Glomerular endothelial cell (primary cell): ENCODE results near the gene FAM236D. TPM values are rescaled to one million over a fixed set of nuclear protein-coding genes. Genes with fewer than 3 reads are reported as not detected.
"Not testable (repeated sequence)": the region's sequence is repeated elsewhere in the genome, so short reads cannot be mapped to it uniquely, and the experiment has no call there.

Source experiments
- DNase-seq: peaks from one replicate; pipeline ENCODE4 v3.0.0-alpha.2; 2011; ENCODE audit warnings: low read depth, low spot score; ENCODE audit errors: extremely low read depth
- total RNA-seq: library from RNA; depleted of rRNA; stranded (reverse); fragments of >200 nt; gene quantifications from 2 replicates; pipeline ENCODE4 v1.2.3, GENCODE V29; 2015

The FAM236D gene
- total RNA-seq: not detected in 2 replicates

- DNase-seq: not testable (repeated sequence)
Measured at GRCh38 chrX:72808110-72808509, at the start of gene FAM236D. FAM236D (minus strand) TSS chrX:72808210; CDS start chrX:72808110, 100 bp downstream.

DNA sequence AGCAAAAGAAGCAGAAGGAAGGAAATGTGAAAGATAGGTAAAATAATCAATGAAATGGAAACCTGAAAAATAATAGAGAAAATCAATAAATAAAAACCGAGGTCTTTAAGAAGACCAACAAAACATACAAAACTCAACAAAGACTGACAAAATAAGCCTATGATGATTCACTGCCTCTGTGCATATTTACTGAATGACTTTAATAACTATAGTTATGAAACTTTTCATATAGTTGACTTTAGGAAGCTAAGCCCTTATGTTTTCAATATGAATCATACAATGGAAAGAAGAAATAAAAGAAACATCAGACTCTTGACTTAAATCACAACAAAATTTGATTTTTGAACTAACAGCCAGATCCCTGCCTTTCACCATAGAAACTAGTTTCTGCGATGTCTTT, 29.5 kb upstream of the FAM236D start:
- not testable (repeated sequence) for DNase-seq

DNA sequence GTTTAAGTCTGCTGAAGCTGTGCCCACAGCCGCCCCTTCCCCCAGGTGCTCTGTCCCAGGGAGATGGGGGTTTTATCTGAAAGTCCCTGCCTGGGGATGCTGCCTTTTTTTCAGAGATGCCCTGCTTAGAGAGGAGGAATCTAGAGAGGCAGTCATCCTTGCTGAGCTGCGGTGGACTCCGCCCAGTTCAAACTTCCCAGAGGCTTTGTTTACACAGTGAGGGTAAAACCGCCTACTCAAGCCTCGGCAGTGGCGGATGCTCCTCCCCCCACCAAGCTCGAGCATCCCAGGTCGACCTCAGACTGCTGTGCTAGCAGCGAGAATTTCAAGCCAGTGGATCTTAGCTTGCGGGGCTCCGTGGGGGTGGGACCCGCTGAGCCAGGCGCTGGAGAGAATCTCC, 22.7 kb upstream of the FAM236D start:
- DNase-seq: not testable (repeated sequence)

DNA sequence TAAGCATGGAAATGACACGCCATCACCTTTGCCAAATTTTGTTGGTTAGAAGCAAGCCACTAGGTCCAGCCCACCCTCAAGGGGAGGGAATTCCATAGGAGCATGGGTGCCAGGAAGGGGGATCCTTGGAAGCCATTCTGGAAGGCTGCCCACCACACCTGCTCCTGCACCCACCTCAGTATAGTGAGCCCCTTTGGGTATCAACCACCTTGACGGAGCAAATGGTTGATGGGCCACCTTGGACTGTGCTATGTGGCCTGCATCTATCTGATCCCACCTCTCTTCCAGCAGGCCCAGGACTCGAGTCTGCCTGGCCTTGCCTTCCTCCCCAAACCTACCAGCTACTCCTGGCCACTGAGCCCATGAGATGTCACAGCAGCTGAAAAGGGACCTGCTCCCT, 17.6 kb downstream of the FAM236D start:
- DNase-seq: not testable (repeated sequence)

DNA sequence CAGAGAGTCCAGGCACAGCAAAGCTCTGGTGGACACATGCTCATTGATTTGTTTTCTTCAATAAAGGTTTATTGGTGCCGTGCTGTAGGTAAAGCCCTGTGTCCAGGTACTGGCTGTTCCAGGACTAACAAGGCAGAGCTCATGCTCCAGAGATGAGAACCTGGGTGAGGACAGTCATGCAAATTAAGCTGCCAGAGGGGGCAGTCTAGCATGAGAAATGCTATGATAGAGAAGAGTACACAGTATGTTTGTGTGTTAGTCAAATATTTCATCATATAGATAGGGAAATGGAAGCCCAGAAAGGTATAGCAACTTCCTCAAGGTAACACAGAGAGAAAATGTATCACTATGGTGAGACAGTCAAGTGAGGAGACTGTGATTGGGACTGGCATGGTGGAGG, 19.9 kb downstream of the FAM236D start:
- DNase-seq: not testable (repeated sequence)

- DNase-seq: not testable (repeated sequence)
Measured at GRCh38 chrX:72783964-72784363, 24.0 kb downstream of the FAM236D start.

GRCh38 chrX:72783365-72783936, 24.6 kb downstream of the FAM236D start:
- not testable (repeated sequence) for DNase-seq

- DNase-seq: not testable (repeated sequence)
Measured at GRCh38 chrX:72782560-72782959, 25.4 kb downstream of the FAM236D start, which contains the start of gene FAM236B. FAM236B (minus strand) TSS chrX:72782660; CDS start chrX:72782560, 100 bp downstream.

- not testable (repeated sequence) for DNase-seq
Measured at GRCh38 chrX:72778146-72778545, 29.9 kb downstream of the FAM236D start.

- not testable (repeated sequence) for DNase-seq
Measured at GRCh38 chrX:72777467-72777790, 30.6 kb downstream of the FAM236D start.

GRCh38 chrX:72776653-72777466, 31.1 kb downstream of the FAM236D start, which contains the start of gene DMRTC1B:
DMRTC1B (plus strand) TSS chrX:72776890; CDS start chrX:72845136, 68,246 bp downstream.
- DNase-seq: not testable (repeated sequence)

DNA sequence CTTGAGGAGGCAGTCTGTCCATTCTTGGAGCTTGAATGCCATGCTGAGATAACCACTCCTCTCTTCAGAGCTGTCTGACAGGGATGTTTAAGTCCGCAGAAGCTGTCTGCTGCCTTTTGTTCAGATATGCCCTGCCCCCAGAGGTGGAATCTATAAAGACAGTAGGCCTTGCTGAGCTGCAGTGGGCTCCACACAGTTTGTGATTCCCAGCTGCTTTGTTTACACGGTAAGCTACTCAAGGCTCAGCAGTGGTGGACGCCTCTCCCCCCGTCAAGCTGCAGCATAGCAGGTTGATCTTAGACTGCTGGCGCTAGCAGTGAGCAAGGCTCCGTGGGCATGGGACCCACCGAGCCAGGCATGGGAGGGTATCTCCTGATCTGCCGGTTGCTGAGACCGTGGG, 47.6 kb downstream of the FAM236D start:
- DNase-seq: not testable (repeated sequence)

Other genes with a start within 250 kb of the FAM236D start
- gene HDAC8, start 235.4 kb downstream of the FAM236D start, total RNA-seq: 27.2 and 33.0 TPM in 2 replicates
- gene PHKA1, start 93.9 kb downstream of the FAM236D start, total RNA-seq: 3.4 and 3.7 TPM in 2 replicates
- gene DMRTC1B, start 31.3 kb downstream of the FAM236D start, total RNA-seq: not detected in 2 replicates
- not detected in 2 replicates for gene FAM236B, start 25.6 kb downstream of the FAM236D start, total RNA-seq
- gene FAM236C, start 104.4 kb upstream of the FAM236D start, total RNA-seq: not detected in 2 replicates
- not detected in 2 replicates for gene FAM236A, start 130.0 kb upstream of the FAM236D start, total RNA-seq
- not detected in 2 replicates for gene DMRTC1, start 135.6 kb upstream of the FAM236D start, total RNA-seq
- gene PABPC1L2B, start 194.7 kb upstream of the FAM236D start, total RNA-seq: not detected in 2 replicates